ENCODE data around the gene SPART.

SPART gene

DNA sequence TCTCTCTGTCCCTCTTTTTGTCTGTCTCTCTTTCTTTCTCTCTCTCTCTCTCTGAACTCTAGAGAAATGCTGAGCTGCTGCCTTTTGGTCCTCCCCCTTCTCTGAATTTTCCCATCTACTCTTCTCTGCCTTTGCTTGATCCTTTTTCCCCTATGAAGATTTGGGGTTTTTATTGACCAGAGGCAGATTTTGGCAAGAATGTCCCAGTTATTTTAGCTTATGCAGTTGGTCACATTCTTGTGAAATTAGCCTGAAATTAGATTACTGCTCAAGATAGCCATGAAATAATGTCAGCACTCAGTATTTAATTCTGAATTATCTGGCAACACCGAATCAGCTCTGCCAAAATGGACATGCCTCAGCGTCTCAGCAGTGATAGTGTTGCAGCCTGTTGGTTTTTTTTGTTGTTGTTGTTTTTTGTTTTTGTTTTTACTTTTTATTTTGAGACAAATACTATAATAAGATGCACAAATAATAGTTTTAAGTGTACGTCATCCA is 17.2 kb upstream of the SPART start:
- TF ChIP-seq CTBP1 (IDR thresholded peaks at IDR 0.05; ENCODE audit: borderline replicate concordance), result no peak
- ChIA-PET CTCF (no interaction called here), POLR2A (no interaction called here)
- no peak for DNase-seq (ENCODE audit: extremely low spot score)

- no peak for TF ChIP-seq FOXA1 (IDR thresholded peaks at IDR 0.05)
- TF ChIP-seq SP1 (IDR thresholded peaks at IDR 0.05), result no peak
- TF ChIP-seq NFRKB (IDR thresholded peaks at IDR 0.05), result no peak
- TF ChIP-seq FOXK2 (IDR thresholded peaks at IDR 0.05), result no peak
- no peak for TF ChIP-seq HDGF (IDR thresholded peaks at IDR 0.05; ENCODE audit: borderline replicate concordance)
- no peak for TF ChIP-seq FOXM1 (IDR thresholded peaks at IDR 0.05; ENCODE audit: borderline replicate concordance)
- no peak for TF ChIP-seq L3MBTL2 (conservative IDR thresholded peaks at IDR 0.05)
- TF ChIP-seq ELF4 (IDR thresholded peaks at IDR 0.05), result no peak
- TF ChIP-seq, protein P1, sequence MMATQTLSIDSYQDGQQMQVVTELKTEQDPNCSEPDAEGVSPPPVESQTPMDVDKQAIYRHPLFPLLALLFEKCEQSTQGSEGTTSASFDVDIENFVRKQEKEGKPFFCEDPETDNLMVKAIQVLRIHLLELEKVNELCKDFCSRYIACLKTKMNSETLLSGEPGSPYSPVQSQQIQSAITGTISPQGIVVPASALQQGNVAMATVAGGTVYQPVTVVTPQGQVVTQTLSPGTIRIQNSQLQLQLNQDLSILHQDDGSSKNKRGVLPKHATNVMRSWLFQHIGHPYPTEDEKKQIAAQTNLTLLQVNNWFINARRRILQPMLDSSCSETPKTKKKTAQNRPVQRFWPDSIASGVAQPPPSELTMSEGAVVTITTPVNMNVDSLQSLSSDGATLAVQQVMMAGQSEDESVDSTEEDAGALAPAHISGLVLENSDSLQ (IDR thresholded peaks at IDR 0.05), result no peak
- no peak for TF ChIP-seq BHLHE40 (IDR thresholded peaks at IDR 0.05; ENCODE audit: borderline replicate concordance)
- no peak for TF ChIP-seq ZNF384 (IDR thresholded peaks at IDR 0.05)
- no peak for TF ChIP-seq SUZ12 (IDR thresholded peaks at IDR 0.05)
- DNase-seq (ENCODE audit: extremely low spot score), result no peak
- CTCF ChIA-PET, result no interaction called here
- POLR2A ChIA-PET, result no interaction called here
Measured at GRCh38 chr13:36362914-36363313, 16.7 kb upstream of the SPART start.

DNA sequence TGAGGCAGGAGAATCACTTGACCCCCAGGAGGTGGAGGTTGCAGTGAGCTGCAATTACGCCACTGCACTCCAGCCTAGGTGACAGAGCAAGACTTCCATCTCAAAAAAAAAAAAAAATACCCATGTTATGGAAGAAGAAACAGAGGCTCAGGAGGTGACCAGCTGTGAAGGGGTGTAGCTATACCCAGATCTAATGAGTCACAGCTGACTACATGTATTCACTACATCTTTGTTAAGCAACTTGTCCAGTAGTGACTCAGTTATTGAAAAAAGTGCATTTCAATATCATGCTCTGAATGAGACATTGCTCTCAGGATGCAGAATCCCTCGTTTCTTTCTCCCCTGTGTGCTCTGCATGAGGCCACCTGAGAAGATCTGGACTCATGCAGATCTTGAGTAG is 16.1 kb upstream of the SPART start:
- ChIA-PET POLR2A (no interaction called here), CTCF (no interaction called here)
- TF ChIP-seq ELF4 (IDR thresholded peaks at IDR 0.05) (no peak), SP1 (IDR thresholded peaks at IDR 0.05) (no peak), TARDBP (IDR thresholded peaks at IDR 0.05) (no peak), NFRKB (IDR thresholded peaks at IDR 0.05) (no peak), FOXK2 (IDR thresholded peaks at IDR 0.05) (no peak), CTBP1 (IDR thresholded peaks at IDR 0.05; ENCODE audit: borderline replicate concordance) (no peak), BHLHE40 (IDR thresholded peaks at IDR 0.05; ENCODE audit: borderline replicate concordance) (no peak), HDGF (IDR thresholded peaks at IDR 0.05; ENCODE audit: borderline replicate concordance) (no peak), FOXA1 (IDR thresholded peaks at IDR 0.05) (no peak), L3MBTL2 (conservative IDR thresholded peaks at IDR 0.05) (no peak), ARNT (IDR thresholded peaks at IDR 0.05) (no peak), SUZ12 (IDR thresholded peaks at IDR 0.05) (no peak), LEF1 (IDR thresholded peaks at IDR 0.05; ENCODE audit: borderline replicate concordance) (no peak), ZNF384 (IDR thresholded peaks at IDR 0.05) (no peak), FOXM1 (IDR thresholded peaks at IDR 0.05; ENCODE audit: borderline replicate concordance) (no peak)
- TF ChIP-seq, protein P1 (IDR thresholded peaks at IDR 0.05), result no peak
- DNase-seq (ENCODE audit: extremely low spot score), result no peak

- CTCF ChIA-PET, result interaction anchor here (0.8 kb wide), 1 partner anchor 14 kb away, joined by 3 read pairs; no protein-coding TSS in a partner anchor
- no peak for DNase-seq (ENCODE audit: extremely low spot score)
- POLR2A ChIA-PET, result interaction anchor here (4.1 kb wide), 1 partner anchor 15 kb away, joined by 15 read pairs; the partner anchor contains the start of gene SPART
- TF ChIP-seq CTBP1 (IDR thresholded peaks at IDR 0.05; ENCODE audit: borderline replicate concordance), result no peak
- TF ChIP-seq TARDBP (IDR thresholded peaks at IDR 0.05), result no peak
- no peak for TF ChIP-seq LEF1 (IDR thresholded peaks at IDR 0.05; ENCODE audit: borderline replicate concordance)
- no peak for TF ChIP-seq NFRKB (IDR thresholded peaks at IDR 0.05)
- no peak for TF ChIP-seq FOXA1 (IDR thresholded peaks at IDR 0.05)
- TF ChIP-seq FOXM1 (IDR thresholded peaks at IDR 0.05; ENCODE audit: borderline replicate concordance), result no peak
- TF ChIP-seq ZNF384 (IDR thresholded peaks at IDR 0.05), result no peak
- TF ChIP-seq SP1 (IDR thresholded peaks at IDR 0.05), result no peak
- no peak for TF ChIP-seq FOXK2 (IDR thresholded peaks at IDR 0.05)
- TF ChIP-seq BHLHE40 (IDR thresholded peaks at IDR 0.05; ENCODE audit: borderline replicate concordance), result no peak
- no peak for TF ChIP-seq HDGF (IDR thresholded peaks at IDR 0.05; ENCODE audit: borderline replicate concordance)
- TF ChIP-seq SUZ12 (IDR thresholded peaks at IDR 0.05), result no peak
- no peak for TF ChIP-seq L3MBTL2 (conservative IDR thresholded peaks at IDR 0.05)
- TF ChIP-seq, protein P1 (IDR thresholded peaks at IDR 0.05), result no peak
- no peak for TF ChIP-seq ARNT (IDR thresholded peaks at IDR 0.05)
Measured at GRCh38 chr13:36360903-36361302, 14.7 kb upstream of the SPART start.

DNA sequence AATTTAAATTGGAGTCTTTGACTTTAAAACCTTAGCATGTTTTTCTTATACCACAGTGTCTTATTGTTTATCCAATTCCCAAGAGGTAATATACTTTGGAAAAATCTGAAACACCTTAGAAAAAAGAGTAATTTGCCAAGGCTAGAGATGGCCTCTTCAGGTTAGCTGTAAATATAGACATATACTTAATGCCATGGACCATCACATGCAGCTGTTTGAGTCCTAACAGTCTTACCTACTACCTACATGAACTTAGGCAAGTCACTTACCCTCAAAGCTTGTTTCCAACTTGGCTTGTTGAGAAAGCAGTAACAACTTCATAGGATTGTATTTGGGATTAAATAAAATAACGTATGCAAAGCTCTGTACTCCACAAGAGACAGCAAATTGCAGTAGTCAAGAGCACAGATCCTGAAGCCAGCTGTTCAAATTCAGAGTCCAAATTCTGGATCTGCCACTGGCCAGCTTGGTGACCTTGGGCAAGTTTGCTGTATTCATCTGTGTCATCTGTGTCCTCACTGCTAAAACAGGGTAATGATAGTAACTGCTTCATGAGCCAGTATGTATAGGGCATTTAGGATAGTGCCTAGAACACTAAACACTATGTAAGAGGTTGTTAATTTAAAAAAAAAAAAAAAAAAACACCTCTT is 13.2 kb upstream of the SPART start:
- POLR2A ChIA-PET, result interaction anchor here (4.1 kb wide), 1 partner anchor 13 kb away, joined by 15 read pairs; the partner anchor contains the start of gene SPART

More for the DNA sequence above, 13.2 kb upstream of the SPART start:
- TF ChIP-seq CTBP1 (IDR thresholded peaks at IDR 0.05; ENCODE audit: borderline replicate concordance) (no peak), SUZ12 (IDR thresholded peaks at IDR 0.05) (no peak), NFRKB (IDR thresholded peaks at IDR 0.05) (no peak), FOXK2 (IDR thresholded peaks at IDR 0.05) (no peak), BHLHE40 (IDR thresholded peaks at IDR 0.05; ENCODE audit: borderline replicate concordance) (no peak), ELF4 (IDR thresholded peaks at IDR 0.05) (no peak), L3MBTL2 (conservative IDR thresholded peaks at IDR 0.05) (no peak), HDGF (IDR thresholded peaks at IDR 0.05; ENCODE audit: borderline replicate concordance) (no peak), SP1 (IDR thresholded peaks at IDR 0.05) (no peak), FOXA1 (IDR thresholded peaks at IDR 0.05) (no peak), TARDBP (IDR thresholded peaks at IDR 0.05) (no peak), LEF1 (IDR thresholded peaks at IDR 0.05; ENCODE audit: borderline replicate concordance) (no peak), ARNT (IDR thresholded peaks at IDR 0.05) (no peak), FOXM1 (IDR thresholded peaks at IDR 0.05; ENCODE audit: borderline replicate concordance) (no peak), ZNF384 (IDR thresholded peaks at IDR 0.05) (no peak)
- TF ChIP-seq, protein P1 (IDR thresholded peaks at IDR 0.05), result no peak
- CTCF ChIA-PET, result no interaction called here
- DNase-seq (ENCODE audit: extremely low spot score), result no peak
